Ovary (tissue), 3 donors: Measurements from ENCODE around the gene CGB8.

Experiments used
- CTCF ChIP-seq, 3 donors: fragments of 450-650 bp in 2 of 3; fragments of 200-600 bp in 1 of 3; IDR thresholded peaks; one replicate each; pipeline versions ENCODE4 v1.5.1 to v1.8.0; 2016 to 2022; ENCODE audit warnings: antibody characterized with exemption in 3 of 3, mild to moderate bottlenecking in 1 of 3
- EP300 ChIP-seq: sonication (generic); formaldehyde crosslinking; IDR thresholded peaks from one replicate; pipeline ENCODE4 v1.6.1; 2017; ENCODE audit warnings: antibody characterized with exemption
- POLR2A ChIP-seq: fragments of 450-650 bp; IDR thresholded peaks from one replicate; pipeline ENCODE4 v1.6.1; 2017; ENCODE audit warnings: antibody characterized with exemption, mild to moderate bottlenecking, moderate library complexity
- donor health status: DM: no; HTN: no; CAD: no.

- no peak for TF ChIP-seq CTCF (IDR thresholded peaks at IDR 0.05)
- TF ChIP-seq EP300 = no peak
- TF ChIP-seq POLR2A = no peak
Measured at GRCh38 chr19:49020342-49020741, 28.6 kb downstream of the CGB8 start.
